Measurements from ENCODE around the gene C2.
"Not testable (repeated sequence)": the region's sequence is repeated elsewhere in the genome, so short reads cannot be mapped to it uniquely, and the experiment has no call there.

The C2 gene

DNA sequence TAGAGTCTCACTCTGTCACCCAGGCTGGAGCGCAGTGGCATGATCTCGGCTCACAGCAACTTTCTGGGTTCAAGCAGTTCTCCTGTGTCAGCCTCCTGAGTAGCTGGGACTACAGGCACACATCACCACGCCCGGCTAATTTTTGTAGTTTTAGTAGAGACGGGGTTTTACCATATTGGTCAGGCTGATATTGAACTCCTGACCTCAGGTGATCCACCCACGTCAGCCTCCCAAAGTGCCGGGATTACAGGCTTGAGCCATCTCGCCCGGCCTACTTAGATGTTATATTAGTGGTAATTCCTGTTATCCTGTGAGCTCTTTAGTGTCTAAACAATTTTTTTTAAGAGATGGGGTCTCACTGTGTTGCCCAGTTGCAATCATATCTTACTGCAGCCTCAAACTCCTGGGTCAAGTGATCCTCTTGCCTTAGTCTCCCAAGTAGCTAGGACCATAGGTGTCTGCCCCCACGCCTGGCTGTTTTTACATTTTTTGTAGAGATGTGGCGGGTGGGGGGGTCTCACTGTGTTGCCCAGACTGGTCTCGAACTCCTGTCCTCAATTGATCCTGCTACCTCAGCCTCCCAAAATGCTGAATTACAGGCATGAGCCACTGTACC lies 50.4 kb downstream of the C2 start:
- DNase-seq (ENCODE audit: low read depth, low spot score) = no peak

DNA sequence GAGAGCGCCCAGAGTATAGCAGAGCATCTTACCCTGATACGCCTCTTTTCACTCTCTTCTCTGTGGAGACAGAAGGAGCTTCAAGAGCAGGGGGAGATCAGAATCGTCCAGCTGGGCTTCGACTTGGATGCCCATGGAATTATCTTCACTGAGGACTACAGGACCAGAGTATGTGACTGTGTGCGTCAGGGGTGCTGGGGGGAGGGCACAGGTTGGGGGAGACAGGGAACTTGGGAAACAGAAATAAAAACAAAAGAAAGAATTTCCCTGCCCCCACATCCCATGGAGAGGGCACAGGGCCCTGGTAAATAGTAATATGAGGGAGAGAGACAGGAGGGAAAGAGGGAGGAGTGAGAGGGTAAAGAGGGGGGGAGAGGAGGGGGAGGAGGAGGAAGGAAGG lies 51.3 kb downstream of the C2 start:
- no peak for DNase-seq (ENCODE audit: low read depth, low spot score)

GRCh38 chr6:31979238-31979898 lies 51.9 kb downstream of the C2 start:
- no peak for DNase-seq (ENCODE audit: low read depth, low spot score)

DNA sequence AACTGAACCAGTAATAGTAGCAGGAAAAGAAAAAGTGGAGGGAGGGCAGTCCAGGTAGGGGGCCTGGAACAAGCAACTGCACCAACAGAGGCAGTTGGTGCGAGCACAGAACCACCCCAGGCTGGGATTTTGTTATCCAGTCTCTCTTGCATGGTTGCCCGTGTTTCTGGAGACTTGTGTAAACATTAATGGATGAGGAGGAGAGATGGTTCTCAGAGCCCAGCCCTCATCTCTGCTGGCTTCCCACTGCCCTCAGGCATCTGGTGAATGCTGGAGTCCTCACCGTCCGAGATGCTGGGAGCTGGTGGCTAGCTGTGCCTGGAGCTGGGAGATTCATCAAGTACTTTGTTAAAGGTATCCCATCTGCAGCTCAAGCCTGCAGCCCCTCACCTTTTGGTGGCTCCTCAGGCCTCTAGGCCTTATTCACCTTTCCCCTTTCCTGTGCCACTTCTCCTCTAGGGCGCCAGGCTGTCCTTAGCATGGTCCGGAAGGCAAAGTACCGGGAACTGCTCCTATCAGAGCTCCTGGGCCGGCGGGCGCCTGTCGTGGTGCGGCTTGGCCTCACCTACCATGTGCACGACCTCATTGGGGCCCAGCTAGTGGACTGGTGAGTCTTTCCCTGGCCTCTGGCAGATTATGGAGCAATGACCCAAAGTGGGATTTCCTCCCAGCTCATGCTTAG lies 52.8 kb downstream of the C2 start:
- not testable (repeated sequence) for DNase-seq (ENCODE audit: low read depth, low spot score)

- DNase-seq (ENCODE audit: low read depth, low spot score) = not testable (repeated sequence)
Measured at GRCh38 chr6:31980998-31981397, 53.5 kb downstream of the C2 start.

GRCh38 chr6:31981744-31982143 lies 54.2 kb downstream of the C2 start, which contains the start of gene C4A:
Gene C4A (plus strand): TSS chr6:31982057. CDS start chr6:31982108, 51 bp downstream.
- not testable (repeated sequence) for DNase-seq (ENCODE audit: low read depth, low spot score)

GRCh38 chr6:31989363-31989762 lies 61.8 kb downstream of the C2 start:
- DNase-seq (ENCODE audit: low read depth, low spot score) = not testable (repeated sequence)

GRCh38 chr6:31994421-31994820 lies 66.9 kb downstream of the C2 start:
- not testable (repeated sequence) for DNase-seq (ENCODE audit: low read depth, low spot score)

Measured in iPS DF 19.7 (cell line).